ENCODE measurements around the gene FNDC3A.
"Not testable (repeated sequence)": the region's sequence is repeated elsewhere in the genome, so short reads cannot be mapped to it uniquely, and the experiment has no call there.

The FNDC3A gene

GRCh38 chr13:49098771-49099512, 123.2 kb downstream of the FNDC3A start:
- DNase-seq: no peak

- no peak for DNase-seq
Measured at GRCh38 chr13:49099513-49099877, 123.8 kb downstream of the FNDC3A start.

- DNase-seq: no peak
Measured at GRCh38 chr13:49100637-49101570, 125.2 kb downstream of the FNDC3A start.

- DNase-seq: no peak
Measured at GRCh38 chr13:49108196-49108595, 132.5 kb downstream of the FNDC3A start.

- peak; percentile 65 for DNase-seq
Measured at GRCh38 chr13:49110122-49110912, 134.6 kb downstream of the FNDC3A start.

- no peak for DNase-seq
Measured at GRCh38 chr13:49110913-49111170, 135.1 kb downstream of the FNDC3A start.

GRCh38 chr13:49112782-49113525, 137.2 kb downstream of the FNDC3A start:
- DNase-seq: no peak

GRCh38 chr13:49113526-49114286, 138.0 kb downstream of the FNDC3A start:
- peak; percentile 22 for DNase-seq

- DNase-seq: no peak
Measured at GRCh38 chr13:49116873-49117272, 141.2 kb downstream of the FNDC3A start.

- DNase-seq: not testable (repeated sequence)
Measured at GRCh38 chr13:49118455-49118854, 142.7 kb downstream of the FNDC3A start.

- no peak for DNase-seq
Measured at GRCh38 chr13:49124693-49125304, 149.1 kb downstream of the FNDC3A start.

- no peak for DNase-seq
Measured at GRCh38 chr13:49125964-49126524, 150.3 kb downstream of the FNDC3A start.

GRCh38 chr13:49132479-49133002, 156.8 kb downstream of the FNDC3A start:
- DNase-seq: peak; percentile 68

GRCh38 chr13:49134305-49134704, 158.6 kb downstream of the FNDC3A start:
- DNase-seq: no peak

GRCh38 chr13:49137138-49137643, 161.5 kb downstream of the FNDC3A start:
- DNase-seq: not testable (repeated sequence)

GRCh38 chr13:49140910-49141611, 165.3 kb downstream of the FNDC3A start:
- DNase-seq: no peak

- no peak for DNase-seq
Measured at GRCh38 chr13:49146950-49147355, 171.2 kb downstream of the FNDC3A start.

GRCh38 chr13:49148405-49148804, 172.7 kb downstream of the FNDC3A start:
- no peak for DNase-seq

- DNase-seq: not testable (repeated sequence)
Measured at GRCh38 chr13:49157955-49158584, 182.4 kb downstream of the FNDC3A start.

Data from SIG-M5 (cell line).